HG03097 (cell line): ENCODE measurements around the gene A3GALT2.

Experiments
- ATAC-seq: cut with Tn5 transposase; IDR thresholded peaks from one replicate; pipeline ENCODE4 v1.9.1; 2021; ENCODE audit not compliant: unreplicated experiment, low FRiP score

Gene A3GALT2

GRCh38 chr1:33334081-33334552, 13.2 kb upstream of the A3GALT2 start:
- no peak for ATAC-seq

DNA sequence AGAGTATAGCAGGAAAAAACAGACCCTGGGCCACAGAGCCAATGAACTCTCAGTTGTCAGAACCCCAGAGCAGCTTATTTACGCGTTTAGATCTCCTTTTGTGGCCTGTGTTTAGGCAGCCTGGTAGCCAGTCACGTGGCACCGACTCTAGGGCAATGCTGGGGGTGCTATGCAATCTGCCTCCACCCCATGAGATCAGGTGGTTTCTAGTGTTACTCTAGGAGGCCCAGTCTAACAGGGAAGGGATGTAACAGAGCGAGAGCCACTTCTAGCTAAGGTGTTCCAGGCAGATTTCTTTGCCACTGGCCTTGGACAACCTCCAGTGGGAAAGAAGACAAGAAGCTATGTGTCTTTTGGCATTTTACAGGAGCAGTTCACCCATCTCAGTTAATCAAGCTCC, 12.0 kb upstream of the A3GALT2 start:
- no peak for ATAC-seq

DNA sequence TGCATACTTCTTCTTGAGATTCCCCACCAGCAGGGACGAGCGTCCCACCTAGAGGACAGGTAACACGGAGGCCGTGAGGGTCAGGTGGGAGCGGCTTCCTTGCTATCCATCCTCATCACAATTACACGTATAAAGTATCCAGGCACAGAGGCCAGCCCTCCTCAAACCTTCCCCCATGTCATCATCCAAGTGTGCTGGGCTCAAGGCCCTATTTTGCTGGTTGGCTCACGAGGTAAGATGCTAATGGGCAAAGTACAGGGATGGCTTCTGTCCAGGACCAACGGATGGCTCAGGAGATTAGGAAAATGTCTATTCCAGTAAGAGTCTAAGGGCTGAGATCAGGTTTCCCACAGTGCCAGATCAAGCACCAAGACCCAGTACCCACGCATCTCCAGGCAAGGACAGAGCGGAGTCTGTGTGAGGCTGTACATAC, 11.5 kb upstream of the A3GALT2 start:
- no peak for ATAC-seq

- ATAC-seq: no peak
These were observed 10.8 kb upstream of the A3GALT2 start for GRCh38 chr1:33331444-33332356.

DNA sequence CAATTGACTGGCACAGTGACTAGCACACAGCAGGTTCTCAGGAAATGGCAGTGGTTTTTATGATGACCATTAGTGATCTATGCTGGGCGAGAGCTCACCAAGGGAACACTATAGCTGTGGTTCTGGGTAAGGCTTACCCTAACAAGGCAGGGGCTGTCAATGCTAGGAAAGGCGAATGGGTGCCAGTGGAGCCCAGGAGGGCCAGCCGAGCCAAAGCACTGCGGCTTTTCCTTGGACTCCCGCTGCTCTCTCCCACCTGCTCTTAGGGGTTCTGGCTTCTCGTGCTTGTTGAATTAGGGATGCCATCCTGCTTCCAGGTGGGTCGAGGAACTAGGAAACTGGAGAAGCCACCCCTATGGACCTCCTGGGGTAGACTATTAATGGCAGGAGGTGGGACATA, 10.0 kb upstream of the A3GALT2 start:
- ATAC-seq: no peak

DNA sequence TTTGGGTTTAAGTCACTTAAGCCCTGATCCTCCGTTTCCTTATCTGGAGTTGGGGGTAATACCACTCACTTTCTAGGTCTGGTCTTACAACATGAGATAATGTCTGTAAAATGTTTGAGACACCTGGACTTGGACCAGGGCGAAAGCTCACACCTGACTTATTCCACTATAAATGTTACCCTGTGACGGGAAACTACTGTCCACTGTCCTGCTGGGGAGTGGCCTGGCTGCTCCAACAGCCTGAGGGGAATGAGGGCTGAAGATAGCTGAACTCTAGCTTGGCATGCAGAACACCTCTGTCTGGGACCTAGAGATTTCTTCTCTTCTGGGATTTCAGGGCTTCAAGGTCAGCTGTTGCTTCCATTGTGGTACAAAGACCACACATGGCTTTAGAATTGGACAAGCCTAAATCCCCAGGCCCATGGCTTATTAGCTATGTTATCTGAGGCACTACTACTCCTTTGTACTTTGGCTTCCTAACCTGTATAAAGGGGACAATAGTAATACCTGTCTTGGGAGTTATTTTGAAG, 9.5 kb upstream of the A3GALT2 start:
- no peak for ATAC-seq

- no peak for ATAC-seq
These were observed 8.9 kb upstream of the A3GALT2 start for GRCh38 chr1:33329600-33330305.

DNA sequence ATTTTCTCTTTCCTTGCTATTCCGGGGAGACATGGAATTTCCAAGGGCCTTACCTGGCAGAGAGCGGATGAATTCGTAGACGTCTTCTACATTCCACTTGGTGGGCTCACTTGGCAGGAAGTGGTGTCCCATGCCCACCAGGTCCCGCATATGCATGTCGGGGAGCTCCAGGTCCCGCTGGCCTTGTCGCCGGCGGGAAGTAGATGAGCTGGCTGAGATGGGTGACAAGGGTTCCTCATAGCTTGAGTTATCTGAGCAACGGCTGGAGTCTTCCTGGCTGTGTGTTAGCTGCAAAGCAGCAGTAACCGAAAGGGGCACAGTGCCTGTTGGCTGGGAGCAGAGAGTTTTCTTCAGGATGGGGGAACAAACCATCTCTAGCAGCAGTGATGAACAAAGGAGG, 7.9 kb upstream of the A3GALT2 start:
- ATAC-seq: no peak

GRCh38 chr1:33327587-33328325, 6.9 kb upstream of the A3GALT2 start:
- no peak for ATAC-seq

- ATAC-seq: no peak
These were observed 5.9 kb upstream of the A3GALT2 start for GRCh38 chr1:33326785-33327184.

- no peak for ATAC-seq
These were observed 4.0 kb upstream of the A3GALT2 start for GRCh38 chr1:33324677-33325575.

DNA sequence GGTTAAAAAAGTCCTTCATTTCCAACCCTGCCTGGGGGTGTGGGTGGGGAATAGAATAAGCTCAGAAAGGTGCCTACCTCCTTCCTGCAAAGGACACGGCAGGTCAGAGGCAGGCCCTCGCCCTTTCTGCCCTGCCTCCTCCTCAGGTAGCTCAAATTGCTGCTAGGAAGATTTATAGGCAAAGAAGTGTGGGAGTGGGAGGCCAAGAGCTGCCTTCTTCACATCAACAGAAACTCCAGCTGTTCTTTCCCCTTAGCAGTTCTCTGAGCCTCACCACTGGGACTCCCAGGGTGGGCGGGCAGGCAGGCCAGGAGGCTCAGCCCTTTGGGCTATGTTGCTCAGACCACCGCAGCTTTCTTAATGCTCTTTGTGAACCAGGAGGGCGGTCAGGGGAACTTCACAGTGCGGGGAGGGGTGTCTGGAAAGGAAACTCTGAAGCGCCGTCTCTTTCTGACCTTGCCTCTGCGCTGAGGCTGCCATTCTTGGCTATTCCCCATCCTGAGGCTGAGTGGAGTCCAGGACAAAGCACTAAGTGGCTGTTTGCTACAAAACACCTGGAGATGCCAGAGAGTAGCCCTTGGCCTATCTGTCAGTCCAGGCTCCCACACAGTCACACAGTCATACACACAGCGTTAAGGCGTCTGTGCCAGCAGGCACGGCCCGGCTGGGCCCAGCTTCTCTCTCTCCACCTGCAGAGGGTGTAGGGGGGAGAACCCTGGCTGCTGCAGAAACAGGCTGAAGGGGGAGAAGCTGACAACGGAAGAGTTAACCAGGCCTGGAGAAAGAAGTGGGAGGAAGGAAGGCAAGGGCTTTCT, 3.0 kb upstream of the A3GALT2 start:
- ATAC-seq: no peak

DNA sequence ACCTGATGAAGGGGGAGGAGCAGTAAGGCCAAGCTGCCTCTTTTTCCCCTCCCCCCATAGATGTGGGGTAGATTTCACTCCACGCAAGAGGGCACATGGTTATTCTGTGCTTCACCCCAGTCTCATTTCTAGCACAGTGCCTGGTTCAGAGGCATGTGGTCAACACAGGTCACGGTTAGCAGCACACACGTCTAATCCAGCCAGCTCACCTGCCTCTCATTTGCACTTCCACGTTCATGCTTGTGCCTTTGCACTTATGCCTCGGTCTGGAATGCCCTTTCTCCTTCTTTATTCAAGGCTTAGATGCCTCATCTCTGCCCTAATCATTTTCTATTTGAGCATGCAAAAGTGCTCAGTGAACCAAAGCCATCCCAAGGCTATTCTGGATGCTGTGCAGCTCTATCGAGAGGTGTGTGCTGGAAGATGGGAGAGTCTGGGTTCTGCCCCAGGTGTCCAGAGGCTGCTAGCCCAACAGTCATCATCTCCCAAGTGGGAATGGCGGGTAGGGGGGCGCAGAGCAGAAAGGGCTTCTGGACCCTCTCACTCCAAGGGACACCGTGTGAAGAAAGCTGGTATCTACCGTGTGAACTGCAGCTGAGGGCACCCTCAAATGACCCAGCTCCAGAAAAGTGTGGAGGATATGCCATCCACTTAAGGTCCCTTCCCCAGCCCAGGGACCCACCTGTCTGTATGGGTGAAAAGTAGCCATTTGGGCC, 2.1 kb upstream of the A3GALT2 start:
- no peak for ATAC-seq

GRCh38 chr1:33322109-33322508, 1.2 kb upstream of the A3GALT2 start:
- ATAC-seq: no peak

- no peak for ATAC-seq
These were observed 280 bp upstream of the A3GALT2 start for GRCh38 chr1:33321178-33321577.

DNA sequence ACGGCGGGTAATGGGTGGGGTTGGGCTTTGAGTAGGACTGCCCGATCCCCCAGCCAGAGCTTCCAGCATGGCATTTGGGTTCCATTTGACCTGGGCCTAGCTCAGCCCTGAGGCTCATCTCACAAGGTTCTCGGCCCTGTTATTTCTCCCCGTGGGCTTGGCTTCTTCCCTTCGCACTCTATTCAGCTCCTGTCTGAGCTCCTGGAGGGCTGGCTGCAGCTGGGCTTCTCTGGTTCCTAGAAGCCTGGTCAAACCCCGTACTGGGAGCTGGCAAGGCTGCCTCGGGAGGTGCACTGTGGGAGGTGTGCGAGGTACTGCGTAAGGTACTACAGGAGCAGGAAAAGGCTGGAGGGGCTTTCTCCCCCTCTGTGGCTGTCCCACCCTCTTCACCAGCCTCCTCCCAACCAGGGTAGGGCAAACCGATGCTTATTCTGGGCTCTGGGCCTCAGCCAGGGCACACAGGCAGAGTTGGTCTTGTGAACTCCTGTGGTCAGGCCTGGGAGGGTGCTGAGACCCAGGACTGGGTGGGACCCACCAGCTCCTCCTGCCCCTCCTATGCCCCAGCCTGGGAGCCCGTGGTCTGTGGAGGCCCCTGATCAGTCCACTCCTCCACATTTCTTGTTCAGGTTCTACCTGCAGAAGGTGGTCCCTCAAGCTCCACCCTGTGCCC, 814 bp downstream of the A3GALT2 start:
- no peak for ATAC-seq

DNA sequence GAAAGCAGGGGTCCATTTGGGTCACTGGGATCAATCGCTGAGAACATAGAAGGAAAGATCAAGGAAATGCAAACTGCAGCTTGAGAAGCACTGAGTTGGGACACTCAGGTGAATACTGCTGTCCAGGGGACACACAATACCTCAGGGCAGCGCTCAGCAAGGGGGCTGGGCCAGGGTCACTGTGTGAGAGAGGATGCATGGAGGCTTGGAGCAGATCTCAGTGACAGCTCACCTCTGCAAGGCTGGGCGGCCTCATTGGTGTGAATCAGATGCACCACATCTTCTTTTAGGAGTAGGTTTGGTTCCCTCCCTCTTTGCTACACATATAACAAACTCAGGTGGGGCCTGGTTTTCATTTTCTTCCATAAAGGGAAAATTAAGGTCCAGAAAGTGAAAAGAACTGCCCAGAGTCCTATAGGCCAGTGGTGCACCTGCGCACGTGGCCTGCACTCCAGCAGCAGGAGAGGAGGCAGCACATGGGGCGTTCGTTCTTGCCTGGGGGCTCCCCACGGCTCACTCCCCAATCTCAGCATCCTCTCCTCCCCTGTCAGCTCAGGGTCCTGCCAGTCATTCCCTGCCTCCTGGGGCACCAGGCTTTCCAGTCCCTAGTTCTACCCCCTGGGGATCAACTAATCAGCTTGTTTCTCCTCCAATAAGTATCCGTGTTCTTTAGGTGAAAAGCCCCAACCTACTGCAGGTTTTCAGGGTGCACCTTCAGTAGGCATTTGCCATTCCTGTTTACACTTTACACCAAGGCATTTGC, 1.5 kb downstream of the A3GALT2 start:
- no peak for ATAC-seq
